Fibroblast of lung (primary cell): Measurements from ENCODE around the gene PDLIM7. TPM values are rescaled to one million over a fixed set of nuclear protein-coding genes. Genes with fewer than 3 reads are reported as not detected.

Experiments
- DNase-seq, 2 donors: peaks; one replicate each; pipeline versions ENCODE4 v3.0.0 to v3.0.0-alpha.2; 2010; ENCODE audit warnings: low read depth in 2 of 2
- H2AFZ ChIP-seq: 2 replicates; pipeline ENCODE4 v1.5.1; 2012; ENCODE audit warnings: low read length, control low read depth, inconsistent platforms
- H3K27ac ChIP-seq: 2 replicates; pipeline ENCODE4 v1.5.1; 2011; ENCODE audit warnings: low read length, control low read depth; ENCODE audit not compliant: insufficient read depth
- H3K27me3 ChIP-seq: 2 replicates; pipeline ENCODE4 v1.5.1; 2011; ENCODE audit warnings: mild to moderate bottlenecking, low read length; ENCODE audit not compliant: control insufficient read depth, insufficient read depth
- H3K36me3 ChIP-seq: 2 replicates; pipeline ENCODE4 v1.5.1; 2011; ENCODE audit warnings: low read length; ENCODE audit not compliant: control insufficient read depth, insufficient read depth
- H3K4me1 ChIP-seq: 2 replicates; pipeline ENCODE4 v1.5.1; 2011; ENCODE audit warnings: low read length; ENCODE audit not compliant: control insufficient read depth, insufficient read depth; ENCODE audit errors: extremely low read depth
- H3K4me2 ChIP-seq: 2 replicates; pipeline ENCODE4 v1.5.1; 2011; ENCODE audit warnings: low read length, control low read depth; ENCODE audit not compliant: insufficient read depth; ENCODE audit errors: extremely low read depth
- H3K4me3 ChIP-seq, 4 experiments: fragments of 200-600 bp in 1 of 4; sonication (generic) in 1 of 4; replicated peaks in 1 of 4; 2 replicates each; pipeline ENCODE4 v1.5.1; 2011 to 2016; ENCODE audit warnings: low read length in 4 of 4, low read depth in 3 of 4, mild to moderate bottlenecking in 3 of 4, control low read depth in 2 of 4, inconsistent platforms in 1 of 4, mixed read lengths in 1 of 4; ENCODE audit not compliant: insufficient read depth in 1 of 4; ENCODE audit errors: control extremely low read depth in 1 of 4
- H3K79me2 ChIP-seq: 2 replicates; pipeline ENCODE4 v1.5.1; 2012; ENCODE audit warnings: mild to moderate bottlenecking, low read length, inconsistent platforms; ENCODE audit not compliant: control insufficient read depth, insufficient read depth
- H3K9ac ChIP-seq: 2 replicates; pipeline ENCODE4 v1.5.1; 2011; ENCODE audit warnings: mild to moderate bottlenecking, low read length, control low read depth; ENCODE audit not compliant: insufficient read depth
- H3K9me3 ChIP-seq: 2 replicates; pipeline ENCODE4 v1.5.1; 2012; ENCODE audit warnings: low read depth, low read length; ENCODE audit not compliant: control insufficient read depth, insufficient read depth
- H4K20me1 ChIP-seq: 2 replicates; pipeline ENCODE4 v1.5.1; 2011; ENCODE audit warnings: low read length; ENCODE audit not compliant: control insufficient read depth, insufficient read depth; ENCODE audit errors: extremely low read depth
- EZH2 ChIP-seq: IDR thresholded peaks from 2 replicates; pipeline ENCODE4 v1.5.1; 2012; ENCODE audit warnings: low read length, control low read depth, mild to moderate bottlenecking; ENCODE audit errors: missing control alignments
- polyA plus RNA-seq, 2 donors: library from polyadenylated mRNA; depleted of rRNA in 1 of 2; stranded (reverse) in 1 of 2; unstranded in 1 of 2; fragments of >200 nt; gene quantifications; 2 replicates each; pipeline ENCODE4 v1.2.1, GENCODE V29; 2011 to 2012; ENCODE audit warnings: missing spikeins in 1 of 2
- total RNA-seq: library from RNA; depleted of rRNA; stranded (reverse); fragments of >200 nt; gene quantifications from 2 replicates; pipeline ENCODE4 v1.2.1, GENCODE V29; 2014
- TF ChIP-seq, protein P1 (sequence below), 2 donors: IDR thresholded peaks in 1 of 2; conservative IDR thresholded peaks in 1 of 2; 1 replicate in 1 of 2; 2 replicates in 1 of 2; pipeline ENCODE4 v1.5.1; 2011 to 2012; ENCODE audit warnings: low read length in 2 of 2, control low read depth in 1 of 2, inconsistent platforms in 1 of 2, low read depth in 1 of 2, mild to moderate bottlenecking in 1 of 2

PDLIM7 gene
- total and polyA plus RNA-seq, 2 donors (not counting 1 experiment from before 2014, with no cell fraction given) = 65.2 to 245 TPM

DNA sequence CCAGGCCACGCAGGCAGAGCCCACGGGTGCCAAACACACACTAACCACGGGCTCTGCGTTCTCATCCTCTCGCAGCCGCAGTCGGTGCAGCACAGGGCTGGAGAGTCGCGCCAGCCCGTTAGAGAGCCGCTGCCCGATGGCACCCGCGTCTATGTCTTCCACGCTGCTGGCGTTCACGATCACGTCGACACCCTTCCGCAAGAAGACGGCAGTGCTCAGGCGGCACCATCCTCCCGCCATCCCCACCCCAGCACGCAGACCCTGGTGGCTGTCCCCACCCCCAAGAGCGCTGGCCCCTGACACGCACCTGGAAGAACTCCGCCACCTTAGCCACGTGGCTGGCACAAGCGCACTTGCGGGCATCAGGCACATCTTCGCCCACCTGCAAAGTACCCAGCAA, 30.0 kb downstream of the PDLIM7 start:
- no peak overlapping the region for H3K4me3 ChIP-seq
- H3K4me2 ChIP-seq = no peak overlapping the region
- no peaks in the 10 kb centered on the region for H4K20me1 ChIP-seq
- H3K27ac ChIP-seq = no peak overlapping the region
- no peaks in the 10 kb centered on the region for H3K9me3 ChIP-seq
- TF ChIP-seq, protein P1, sequence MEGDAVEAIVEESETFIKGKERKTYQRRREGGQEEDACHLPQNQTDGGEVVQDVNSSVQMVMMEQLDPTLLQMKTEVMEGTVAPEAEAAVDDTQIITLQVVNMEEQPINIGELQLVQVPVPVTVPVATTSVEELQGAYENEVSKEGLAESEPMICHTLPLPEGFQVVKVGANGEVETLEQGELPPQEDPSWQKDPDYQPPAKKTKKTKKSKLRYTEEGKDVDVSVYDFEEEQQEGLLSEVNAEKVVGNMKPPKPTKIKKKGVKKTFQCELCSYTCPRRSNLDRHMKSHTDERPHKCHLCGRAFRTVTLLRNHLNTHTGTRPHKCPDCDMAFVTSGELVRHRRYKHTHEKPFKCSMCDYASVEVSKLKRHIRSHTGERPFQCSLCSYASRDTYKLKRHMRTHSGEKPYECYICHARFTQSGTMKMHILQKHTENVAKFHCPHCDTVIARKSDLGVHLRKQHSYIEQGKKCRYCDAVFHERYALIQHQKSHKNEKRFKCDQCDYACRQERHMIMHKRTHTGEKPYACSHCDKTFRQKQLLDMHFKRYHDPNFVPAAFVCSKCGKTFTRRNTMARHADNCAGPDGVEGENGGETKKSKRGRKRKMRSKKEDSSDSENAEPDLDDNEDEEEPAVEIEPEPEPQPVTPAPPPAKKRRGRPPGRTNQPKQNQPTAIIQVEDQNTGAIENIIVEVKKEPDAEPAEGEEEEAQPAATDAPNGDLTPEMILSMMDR (conservative IDR thresholded peaks at IDR 0.05 in 1 of 2, IDR thresholded peaks at IDR 0.05 in 1 of 2; ENCODE audit: low read depth in 1 of 2, low read length in 2 of 2) = no peak
- TF ChIP-seq EZH2 = no peak
- H2AFZ ChIP-seq = no peak overlapping the region
- no peak overlapping the region for H3K9ac ChIP-seq
- H3K4me1 ChIP-seq = peaks cover 32% of the 10 kb centered on the region
- H3K79me2 ChIP-seq = peaks cover 39% of the 10 kb centered on the region
- no peaks in the 10 kb centered on the region for H3K27me3 ChIP-seq
- DNase-seq = no peak
- H3K36me3 ChIP-seq = peaks cover 39% of the 10 kb centered on the region

DNA sequence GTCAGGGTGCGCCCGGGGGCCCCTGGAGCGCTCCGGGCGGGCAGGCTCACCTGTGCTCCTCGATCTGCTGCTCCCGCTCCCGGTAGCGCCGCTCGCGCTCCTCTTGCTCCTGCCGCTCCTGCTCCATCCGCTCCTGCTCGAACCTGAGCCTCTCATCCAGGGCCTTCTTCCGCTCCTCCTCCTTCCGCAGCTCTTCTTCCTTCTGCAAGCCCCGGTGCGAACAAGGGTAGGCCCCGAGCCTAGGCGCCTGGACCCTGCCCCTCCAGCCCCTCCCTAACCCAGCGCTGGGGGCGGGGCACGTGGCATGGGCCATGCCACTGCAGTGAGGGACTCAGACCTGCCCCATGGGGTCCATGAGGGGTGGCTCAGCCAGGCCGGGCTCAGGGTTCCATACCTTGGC, 30.5 kb downstream of the PDLIM7 start:
- no peaks in the 10 kb centered on the region for H4K20me1 ChIP-seq

DNA sequence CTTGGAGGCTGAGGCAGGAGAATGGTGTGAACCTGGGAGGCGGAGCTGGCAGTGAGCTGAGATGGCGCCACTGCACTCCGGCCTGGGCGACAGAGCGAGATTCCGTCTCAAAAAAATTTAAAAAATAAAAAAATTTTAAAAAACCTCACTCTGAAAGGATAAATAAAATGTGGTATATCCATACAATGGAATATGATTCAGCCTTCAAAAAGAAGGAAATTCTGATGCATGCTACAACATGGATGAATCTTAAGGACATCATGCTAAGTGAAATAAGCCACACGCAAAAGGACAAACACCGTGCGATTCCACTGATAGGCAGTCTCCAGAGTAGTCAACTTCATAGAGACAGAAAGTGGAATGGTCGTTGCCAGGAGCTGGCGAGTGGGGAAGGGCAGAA, 32.4 kb downstream of the PDLIM7 start:
- H3K9me3 ChIP-seq = no peaks in the 10 kb centered on the region
- H3K4me3 ChIP-seq = no peak overlapping the region
- H3K4me1 ChIP-seq = peaks cover 11% of the 10 kb centered on the region
- no peak overlapping the region for H3K27ac ChIP-seq
- no peak overlapping the region for H2AFZ ChIP-seq
- TF ChIP-seq, protein P1 (conservative IDR thresholded peaks at IDR 0.05 in 1 of 2, IDR thresholded peaks at IDR 0.05 in 1 of 2; ENCODE audit: low read depth in 1 of 2, low read length in 2 of 2) = no peak
- TF ChIP-seq EZH2 = no peak
- H3K36me3 ChIP-seq = peaks cover 36% of the 10 kb centered on the region
- DNase-seq = no peak
- H3K4me2 ChIP-seq = no peak overlapping the region
- H3K9ac ChIP-seq = no peak overlapping the region
- H3K27me3 ChIP-seq = no peaks in the 10 kb centered on the region
- peaks cover 15% of the 10 kb centered on the region for H3K79me2 ChIP-seq
- H4K20me1 ChIP-seq = no peaks in the 10 kb centered on the region

More for the DNA sequence above, 30.5 kb downstream of the PDLIM7 start:
- no peak for DNase-seq
- Histone ChIP-seq H3K9me3 (no peaks in the 10 kb centered on the region), H3K4me1 (peaks cover 28% of the 10 kb centered on the region), H3K27ac (no peak overlapping the region), H3K36me3 (peaks cover 38% of the 10 kb centered on the region), H2AFZ (no peak overlapping the region), H3K79me2 (peaks cover 34% of the 10 kb centered on the region), H3K4me3 (no peak overlapping the region), H3K9ac (no peak overlapping the region), H3K4me2 (no peak overlapping the region), H3K27me3 (no peaks in the 10 kb centered on the region)
- TF ChIP-seq, protein P1 (conservative IDR thresholded peaks at IDR 0.05 in 1 of 2, IDR thresholded peaks at IDR 0.05 in 1 of 2; ENCODE audit: low read depth in 1 of 2, low read length in 2 of 2) = no peak
- TF ChIP-seq EZH2 = no peak
